ENCODE results near the gene CRNN. TPM values are rescaled to one million over a fixed set of nuclear protein-coding genes. Genes with fewer than 3 reads are reported as not detected.
A peak's percentile ranks its signal among the peaks of the same experiment; 100 is the strongest.

Gene CRNN
- polyA plus RNA-seq, 2 of the 4 experiments (the other 2 are of a cell fraction) = not detected

DNA sequence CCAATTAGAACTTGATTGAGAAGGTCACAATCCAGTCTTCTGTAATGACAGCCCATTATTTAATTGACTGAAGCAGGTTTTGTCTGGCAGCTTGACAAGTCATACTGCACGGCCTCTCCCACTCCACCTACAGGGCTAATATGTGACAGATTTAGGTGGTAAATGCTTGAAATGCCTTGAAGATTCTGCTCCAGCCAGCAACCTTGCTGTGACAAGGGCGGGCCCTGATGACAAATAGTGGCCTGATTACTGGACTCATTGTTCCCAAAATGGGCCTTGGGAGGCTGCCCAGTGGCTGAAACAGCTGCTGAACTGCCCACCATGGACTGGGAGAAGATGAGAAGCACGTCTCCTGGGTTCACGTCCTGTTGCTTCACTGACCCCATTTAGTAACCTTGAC, 30.0 kb upstream of the CRNN start:
- 38% methylated on average over 4 of the region's 4 CpGs for WGBS (ENCODE audit: missing lambda C conversion rate)
- Histone ChIP-seq H3K27ac (no peak overlapping the region), H3K4me3 (no peak overlapping the region), H3K4me1 (no peaks in the 10 kb centered on the region), H3K9me3 (no peaks in the 10 kb centered on the region), H3K4me2 (no peak overlapping the region)
- FAIRE-seq (no peak), DNase-seq (ENCODE audit: low read depth in 1 of 2, low spot score in 1 of 2) (no peak), ATAC-seq (no peak)
- POLR2A ChIA-PET = no interaction called here
- no peak for TF ChIP-seq FOSL2 (IDR thresholded peaks at IDR 0.05)
- TF ChIP-seq FOSL2 (CRISPR knock-in tag; IDR thresholded peaks at IDR 0.05) = no peak
- no peak for TF ChIP-seq KDM1A (IDR thresholded peaks at IDR 0.05; ENCODE audit: low read depth)
- TF ChIP-seq RARB (CRISPR knock-in tag; IDR thresholded peaks at IDR 0.05) = no peak
- TF ChIP-seq, protein P1, sequence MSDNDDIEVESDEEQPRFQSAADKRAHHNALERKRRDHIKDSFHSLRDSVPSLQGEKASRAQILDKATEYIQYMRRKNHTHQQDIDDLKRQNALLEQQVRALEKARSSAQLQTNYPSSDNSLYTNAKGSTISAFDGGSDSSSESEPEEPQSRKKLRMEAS (IDR thresholded peaks at IDR 0.05) = no peak
- TF ChIP-seq RNF2 (IDR thresholded peaks at IDR 0.05; ENCODE audit: borderline replicate concordance, low read depth) = no peak
- TF ChIP-seq ZFP36 (IDR thresholded peaks at IDR 0.05; ENCODE audit: borderline replicate concordance, partially characterized antibody) = no peak
- TF ChIP-seq KDM5A (IDR thresholded peaks at IDR 0.05) = no peak
- CTCF ChIA-PET = interaction anchor here (1.2 to 8.0 kb wide), 2 partner anchors 15 to 255 kb away, joined by 3 to 66 read pairs; no protein-coding TSS in a partner anchor

DNA sequence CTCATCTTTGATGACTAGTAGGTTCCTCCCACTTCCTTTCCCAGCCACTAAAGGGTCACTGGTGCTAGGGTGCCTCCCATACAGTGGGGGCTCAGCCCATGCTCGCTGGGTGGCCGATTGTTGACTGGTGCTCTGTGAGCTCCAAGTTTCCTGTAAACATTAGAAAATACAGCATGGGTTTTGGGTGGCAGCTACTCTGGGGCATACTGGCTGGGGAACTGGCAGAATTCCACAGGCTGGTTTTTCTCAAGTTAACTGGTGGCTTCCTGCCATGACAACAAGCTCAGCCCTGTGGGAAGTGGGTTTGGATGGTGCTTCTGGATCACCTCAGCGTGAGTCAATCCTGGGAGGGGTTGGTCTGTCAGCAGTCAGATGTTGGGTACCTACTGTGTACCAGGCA, 28.7 kb upstream of the CRNN start:
- TF ChIP-seq MAZ (IDR thresholded peaks at IDR 0.05; ENCODE audit: borderline replicate concordance, low read depth, low read length) = no peak
- 16% methylated on average over 3 of the region's 3 CpGs for WGBS (ENCODE audit: missing lambda C conversion rate)
- no peak overlapping the region for H3K27ac ChIP-seq
- H3K4me2 ChIP-seq = no peak overlapping the region
- DNase-seq (ENCODE audit: low read depth in 1 of 2, low spot score in 1 of 2) = no peak
- CTCF ChIA-PET = interaction anchor here (1.0 to 3.9 kb wide), 4 partner anchors 8 to 254 kb away, joined by 3 to 32 read pairs (median 14); no protein-coding TSS in a partner anchor
- no peaks in the 10 kb centered on the region for H3K9me3 ChIP-seq
- H3K4me3 ChIP-seq = no peak overlapping the region
- POLR2A ChIA-PET = no interaction called here
- no peaks in the 10 kb centered on the region for H3K4me1 ChIP-seq
- ATAC-seq = no peak
- no peak for FAIRE-seq

DNA sequence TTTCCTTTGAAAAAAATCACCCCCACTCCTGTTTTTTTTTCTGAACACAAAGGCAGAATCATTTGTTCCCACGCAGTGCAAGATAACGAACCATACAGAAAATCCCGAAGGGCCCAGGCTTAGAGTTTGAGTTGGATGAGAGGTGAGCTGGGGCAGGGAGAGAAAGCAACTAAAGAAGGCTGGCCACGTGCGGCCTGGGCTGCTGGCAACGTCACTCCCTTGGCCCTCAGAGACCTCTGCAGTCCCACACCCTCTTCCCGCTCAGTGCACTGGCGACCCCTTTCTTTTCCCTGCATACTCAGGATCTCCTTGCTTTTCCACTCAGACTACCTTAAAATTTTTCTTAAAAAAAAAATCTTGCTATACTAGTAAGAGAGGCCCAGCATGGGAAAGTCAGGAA, 28.2 kb upstream of the CRNN start:
- CTCF ChIA-PET = interaction anchor here (1.0 to 3.9 kb wide), 5 partner anchors 9 to 253 kb away, joined by 3 to 32 read pairs (median 11); no protein-coding TSS in a partner anchor
- Histone ChIP-seq H3K9me3 (no peaks in the 10 kb centered on the region), H3K4me3 (no peak overlapping the region), H3K4me1 (no peaks in the 10 kb centered on the region), H3K4me2 (no peak overlapping the region), H3K27ac (no peak overlapping the region)
- no peak for DNase-seq (ENCODE audit: low read depth in 1 of 2, low spot score in 1 of 2)
- no peak for ATAC-seq
- POLR2A ChIA-PET = no interaction called here
- WGBS (ENCODE audit: missing lambda C conversion rate) = 67% methylated on average over 8 of the region's 8 CpGs
- FAIRE-seq = no peak
- TF ChIP-seq PHF8 (IDR thresholded peaks at IDR 0.05; ENCODE audit: borderline replicate concordance, low read depth) = no peak
- TF ChIP-seq NFE2L2 (conservative IDR thresholded peaks at IDR 0.05; ENCODE audit: low read length) = no peak
- TF ChIP-seq, protein P2, sequence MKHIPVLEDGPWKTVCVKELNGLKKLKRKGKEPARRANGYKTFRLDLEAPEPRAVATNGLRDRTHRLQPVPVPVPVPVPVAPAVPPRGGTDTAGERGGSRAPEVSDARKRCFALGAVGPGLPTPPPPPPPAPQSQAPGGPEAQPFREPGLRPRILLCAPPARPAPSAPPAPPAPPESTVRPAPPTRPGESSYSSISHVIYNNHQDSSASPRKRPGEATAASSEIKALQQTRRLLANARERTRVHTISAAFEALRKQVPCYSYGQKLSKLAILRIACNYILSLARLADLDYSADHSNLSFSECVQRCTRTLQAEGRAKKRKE (CRISPR knock-in tag; IDR thresholded peaks at IDR 0.05; ENCODE audit: low read depth) = no peak
- no peak for TF ChIP-seq POLR2AphosphoS2 (conservative IDR thresholded peaks at IDR 0.05; ENCODE audit: low read length)
- no peak for TF ChIP-seq FOSB (CRISPR knock-in tag; IDR thresholded peaks at IDR 0.05)
- no peak for TF ChIP-seq TFCP2L1 (CRISPR knock-in tag; IDR thresholded peaks at IDR 0.05)
- no peak for TF ChIP-seq CBX8 (IDR thresholded peaks at IDR 0.05)
- no peak for TF ChIP-seq ZFP36 (IDR thresholded peaks at IDR 0.05; ENCODE audit: borderline replicate concordance, partially characterized antibody)
- TF ChIP-seq BHLHE40 (IDR thresholded peaks at IDR 0.05; ENCODE audit: low read depth, low read length) = no peak
- TF ChIP-seq, protein P3, sequence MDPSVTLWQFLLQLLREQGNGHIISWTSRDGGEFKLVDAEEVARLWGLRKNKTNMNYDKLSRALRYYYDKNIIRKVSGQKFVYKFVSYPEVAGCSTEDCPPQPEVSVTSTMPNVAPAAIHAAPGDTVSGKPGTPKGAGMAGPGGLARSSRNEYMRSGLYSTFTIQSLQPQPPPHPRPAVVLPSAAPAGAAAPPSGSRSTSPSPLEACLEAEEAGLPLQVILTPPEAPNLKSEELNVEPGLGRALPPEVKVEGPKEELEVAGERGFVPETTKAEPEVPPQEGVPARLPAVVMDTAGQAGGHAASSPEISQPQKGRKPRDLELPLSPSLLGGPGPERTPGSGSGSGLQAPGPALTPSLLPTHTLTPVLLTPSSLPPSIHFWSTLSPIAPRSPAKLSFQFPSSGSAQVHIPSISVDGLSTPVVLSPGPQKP (IDR thresholded peaks at IDR 0.05; ENCODE audit: low read depth, low read length) = no peak

DNA sequence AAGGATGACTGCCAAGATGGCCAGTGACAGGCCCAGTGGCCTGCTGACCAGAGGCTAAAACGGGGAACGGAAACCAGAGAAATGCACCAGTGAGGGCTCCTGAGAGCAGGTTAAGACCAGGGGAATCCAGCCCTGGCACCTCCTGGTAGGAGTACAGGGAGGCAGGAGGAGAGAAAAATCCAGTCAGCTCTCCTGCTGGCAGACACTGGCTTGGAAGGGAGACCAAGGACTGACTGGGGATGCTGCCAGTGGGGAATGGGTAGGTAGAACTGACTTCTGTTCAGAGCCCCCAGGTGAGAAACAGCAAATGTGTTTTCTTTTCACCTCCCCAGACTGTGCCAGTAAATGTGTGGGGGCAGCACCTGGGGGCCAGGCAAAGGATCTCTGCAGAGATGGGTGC, 27.7 kb upstream of the CRNN start:
- no peak for TF ChIP-seq RNF2 (IDR thresholded peaks at IDR 0.05; ENCODE audit: borderline replicate concordance, low read depth)
- H3K27ac ChIP-seq = no peak overlapping the region
- no peak overlapping the region for H3K4me2 ChIP-seq
- FAIRE-seq = no peak
- DNase-seq (ENCODE audit: low read depth in 1 of 2, low spot score in 1 of 2) = no peak
- no peak overlapping the region for H3K4me3 ChIP-seq
- ChIA-PET POLR2A (no interaction called here), CTCF (interaction anchor here (0.6 to 3.9 kb wide), 27 partner anchors 8 to 406 kb away, joined by 3 to 32 read pairs (median 7); no protein-coding TSS in a partner anchor)
- peak in 1 of 2 experiments; percentile 21; a peak in 1 of 6 replicates for ATAC-seq
- WGBS (ENCODE audit: missing lambda C conversion rate) = 96% methylated on average over 2 of the region's 2 CpGs
- H3K4me1 ChIP-seq = no peaks in the 10 kb centered on the region
- no peaks in the 10 kb centered on the region for H3K9me3 ChIP-seq

Data from A549 (cell line).